GM12878 (cell line): ENCODE measurements around the gene TRIM38. TPM values are rescaled to one million over a fixed set of nuclear protein-coding genes. Genes with fewer than 3 reads are reported as not detected.
A peak's percentile ranks its signal among the peaks of the same experiment; 100 is the strongest.

Source experiments
- ASH2L ChIP-seq: fragments of 300-600, 200-600 bp; sonication (generic); IDR thresholded peaks from 2 replicates; pipeline ENCODE4 v1.6.1; 2017; ENCODE audit warnings: low read depth, mild to moderate bottlenecking, borderline replicate concordance
- ATF2 ChIP-seq: IDR thresholded peaks from 2 replicates; pipeline ENCODE4 v1.6.1; 2012; ENCODE audit warnings: low read length, inconsistent platforms
- BACH1 ChIP-seq: fragments of 450-650 bp; IDR thresholded peaks from 2 replicates; pipeline ENCODE4 v1.6.1; 2017; ENCODE audit warnings: mild to moderate bottlenecking, borderline replicate concordance
- BCL11A ChIP-seq: IDR thresholded peaks from 2 replicates; pipeline ENCODE4 v1.6.1; 2011; ENCODE audit warnings: low read depth, low read length
- EED ChIP-seq: sonication (generic); IDR thresholded peaks from 2 replicates; pipeline ENCODE4 v1.6.1; 2016; ENCODE audit warnings: antibody characterized with exemption, low read depth
- EGR1 ChIP-seq, 2 experiments: IDR thresholded peaks; 1 replicate in 1 of 2; 2 replicates in 1 of 2; pipeline ENCODE4 v1.6.1; 2011 to 2012; ENCODE audit warnings: low read depth in 2 of 2, low read length in 2 of 2, borderline replicate concordance in 1 of 2, mild to moderate bottlenecking in 1 of 2, moderate library complexity in 1 of 2
- ESRRA ChIP-seq: IDR thresholded peaks from 2 replicates; pipeline ENCODE4 v1.6.1; 2012; ENCODE audit warnings: mild to moderate bottlenecking, low read length, improper control_type of control experiment
- GATAD2B ChIP-seq: fragments of 450-650 bp; conservative IDR thresholded peaks from 2 replicates; pipeline ENCODE4 v1.6.1; 2017; ENCODE audit warnings: low read depth, mild to moderate bottlenecking, moderate library complexity
- MLLT1 ChIP-seq: fragments of 450-650 bp; IDR thresholded peaks from 2 replicates; pipeline ENCODE4 v1.6.1; 2016; ENCODE audit warnings: mild to moderate bottlenecking
- NR2C2 ChIP-seq: IDR thresholded peaks from 2 replicates; pipeline ENCODE4 v1.6.1; 2011; ENCODE audit warnings: borderline replicate concordance, low read depth; ENCODE audit not compliant: control insufficient read depth, insufficient read length
- NRF1 ChIP-seq: conservative IDR thresholded peaks from 2 replicates; pipeline ENCODE4 v1.6.1; 2011; ENCODE audit warnings: mild to moderate bottlenecking, low read depth, low read length, improper control_type of control experiment
- POU2F2 ChIP-seq: IDR thresholded peaks from 3 replicates; pipeline ENCODE4 v1.6.1; 2011; ENCODE audit warnings: low read depth, mild to moderate bottlenecking, low read length, borderline replicate concordance
- SREBF1 ChIP-seq: IDR thresholded peaks from 2 replicates; pipeline ENCODE4 v1.6.1; 2012; ENCODE audit warnings: mild to moderate bottlenecking, low read length
- TAF1 ChIP-seq: IDR thresholded peaks from 2 replicates; pipeline ENCODE4 v1.6.1; 2011; ENCODE audit warnings: mild to moderate bottlenecking, low read depth, low read length, borderline replicate concordance
- ZNF217 ChIP-seq: fragments of 450-650 bp; IDR thresholded peaks from 2 replicates; pipeline ENCODE4 v1.6.1; 2017; ENCODE audit warnings: antibody characterized with exemption, mild to moderate bottlenecking
- ZNF24 ChIP-seq: fragments of 450-650 bp; IDR thresholded peaks from 2 replicates; pipeline ENCODE4 v1.6.1; 2017; ENCODE audit warnings: antibody characterized with exemption, mild to moderate bottlenecking
- ZNF592 ChIP-seq: fragments of 450-650 bp; IDR thresholded peaks from 2 replicates; pipeline ENCODE4 v1.6.1; 2017; ENCODE audit warnings: mild to moderate bottlenecking, moderate library complexity
- polyA plus RNA-seq, 11 experiments: library from polyadenylated mRNA; depleted of rRNA in 4 of 11; unstranded in 6 of 11; stranded (reverse) in 5 of 11; fragments of >200 nt; fragmentation: Nextera tagmentation in 4 of 11; fragmentation: Illumina TruSeq in 1 of 11; extraction: Ambion mirVana in 4 of 11; extraction: Trizol in 1 of 11; gene quantifications; 1 replicate in 1 of 11; 2 replicates in 10 of 11; pipeline versions ENCODE4 v1.2.1 to v1.2.3, GENCODE V29; 2011 to 2016; ENCODE audit warnings: inconsistent platforms in 2 of 11, missing spikeins in 2 of 11, low read depth in 1 of 11
- total RNA-seq, 4 experiments: library from RNA; depleted of rRNA in 3 of 4; stranded (reverse); fragments of >200 nt in 3 of 4; fragmentation: Illumina TruSeq in 1 of 4; extraction: Trizol in 1 of 4; gene quantifications; 2 replicates each; pipeline versions ENCODE4 v1.2.1 to v1.2.3, GENCODE V29; 2013 to 2021
- TF ChIP-seq, protein P1 (sequence below): fragments of 450-650 bp; IDR thresholded peaks from 2 replicates; pipeline ENCODE4 v1.6.1; 2018; ENCODE audit warnings: mild to moderate bottlenecking, low read depth, moderate library complexity; ENCODE audit not compliant: partially characterized antibody

Gene TRIM38
- total and polyA plus RNA-seq, 10 of the 15 experiments (the other 5 are each of a cell fraction or from before 2014, with no cell fraction given) = 4.5 to 14.7 (median 11.1) TPM

DNA sequence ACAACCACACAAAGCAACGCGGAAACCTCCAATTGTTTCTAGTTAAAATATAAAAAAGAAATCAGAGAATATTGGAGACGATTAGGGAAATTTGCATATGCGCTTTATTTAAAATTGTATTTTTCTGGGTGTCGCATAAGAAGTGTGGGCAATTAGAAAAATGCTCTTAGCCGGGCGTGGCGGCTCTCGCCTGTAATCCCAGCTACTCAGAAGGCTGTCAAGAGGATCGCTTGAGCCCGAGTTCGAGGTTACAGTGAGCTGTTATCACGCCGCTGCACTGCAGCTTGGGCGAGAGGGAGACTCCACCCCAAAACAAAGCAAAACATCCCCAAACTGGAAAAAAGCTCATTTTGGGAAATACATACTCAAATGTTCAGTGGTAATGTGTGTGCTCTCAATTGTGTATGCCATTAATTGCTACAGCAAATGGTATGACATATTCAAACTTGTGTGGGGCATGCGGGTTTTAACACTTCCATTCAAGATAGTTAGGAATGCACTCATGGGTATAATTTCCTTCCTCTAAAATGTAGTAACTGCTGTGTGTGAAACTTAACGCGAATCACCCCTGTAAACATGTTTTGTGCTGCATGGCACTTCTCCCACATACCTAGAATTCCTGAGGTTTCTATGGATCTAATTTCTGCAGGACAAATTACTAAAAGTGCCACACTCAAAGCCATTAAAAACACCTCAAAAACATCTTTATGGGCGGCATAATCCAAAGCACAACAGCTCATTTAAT is 69.9 kb downstream of the TRIM38 start (continued):
- TF ChIP-seq ATF2 (no peak), ZNF217 (no peak), ASH2L (no peak), POU2F2 (peak; percentile 30; the same call in 1 of the 3 replicates), GATAD2B (no peak), EGR1 (IDR thresholded peaks at IDR 0.05; ENCODE audit: borderline replicate concordance in 1 of 2, low read depth in 2 of 2, low read length in 2 of 2) (no peak), EED (0 out of 2 replicates have a peak, but pooled peaks have one; percentile 14), ZNF592 (no peak), ZNF24 (no peak), TAF1 (no peak), SREBF1 (no peak), BCL11A (peak; percentile 15; the same call in 1 of the 2 replicates), BACH1 (no peak), ESRRA (no peak), NRF1 (no peak), MLLT1 (no peak), NR2C2 (no peak)
- TF ChIP-seq, protein P1, sequence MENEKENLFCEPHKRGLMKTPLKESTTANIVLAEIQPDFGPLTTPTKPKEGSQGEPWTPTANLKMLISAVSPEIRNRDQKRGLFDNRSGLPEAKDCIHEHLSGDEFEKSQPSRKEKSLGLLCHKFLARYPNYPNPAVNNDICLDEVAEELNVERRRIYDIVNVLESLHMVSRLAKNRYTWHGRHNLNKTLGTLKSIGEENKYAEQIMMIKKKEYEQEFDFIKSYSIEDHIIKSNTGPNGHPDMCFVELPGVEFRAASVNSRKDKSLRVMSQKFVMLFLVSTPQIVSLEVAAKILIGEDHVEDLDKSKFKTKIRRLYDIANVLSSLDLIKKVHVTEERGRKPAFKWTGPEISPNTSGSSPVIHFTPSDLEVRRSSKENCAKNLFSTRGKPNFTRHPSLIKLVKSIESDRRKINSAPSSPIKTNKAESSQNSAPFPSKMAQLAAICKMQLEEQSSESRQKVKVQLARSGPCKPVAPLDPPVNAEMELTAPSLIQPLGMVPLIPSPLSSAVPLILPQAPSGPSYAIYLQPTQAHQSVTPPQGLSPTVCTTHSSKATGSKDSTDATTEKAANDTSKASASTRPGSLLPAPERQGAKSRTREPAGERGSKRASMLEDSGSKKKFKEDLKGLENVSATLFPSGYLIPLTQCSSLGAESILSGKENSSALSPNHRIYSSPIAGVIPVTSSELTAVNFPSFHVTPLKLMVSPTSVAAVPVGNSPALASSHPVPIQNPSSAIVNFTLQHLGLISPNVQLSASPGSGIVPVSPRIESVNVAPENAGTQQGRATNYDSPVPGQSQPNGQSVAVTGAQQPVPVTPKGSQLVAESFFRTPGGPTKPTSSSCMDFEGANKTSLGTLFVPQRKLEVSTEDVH = peak; percentile 6
